CD4-positive, alpha-beta T cell treated with Interleukin-6 at 100 ng/mL for 8 hours (primary cell): ENCODE results near the gene CDK16.
A peak's percentile ranks its signal among the peaks of the same experiment; 100 is the strongest.

ENCODE experiments used
- DNase-seq: peaks from one replicate; pipeline ENCODE4 v3.0.0-alpha.2; 2020; ENCODE audit warnings: mixed read lengths, low spot score

The CDK16 gene

DNA sequence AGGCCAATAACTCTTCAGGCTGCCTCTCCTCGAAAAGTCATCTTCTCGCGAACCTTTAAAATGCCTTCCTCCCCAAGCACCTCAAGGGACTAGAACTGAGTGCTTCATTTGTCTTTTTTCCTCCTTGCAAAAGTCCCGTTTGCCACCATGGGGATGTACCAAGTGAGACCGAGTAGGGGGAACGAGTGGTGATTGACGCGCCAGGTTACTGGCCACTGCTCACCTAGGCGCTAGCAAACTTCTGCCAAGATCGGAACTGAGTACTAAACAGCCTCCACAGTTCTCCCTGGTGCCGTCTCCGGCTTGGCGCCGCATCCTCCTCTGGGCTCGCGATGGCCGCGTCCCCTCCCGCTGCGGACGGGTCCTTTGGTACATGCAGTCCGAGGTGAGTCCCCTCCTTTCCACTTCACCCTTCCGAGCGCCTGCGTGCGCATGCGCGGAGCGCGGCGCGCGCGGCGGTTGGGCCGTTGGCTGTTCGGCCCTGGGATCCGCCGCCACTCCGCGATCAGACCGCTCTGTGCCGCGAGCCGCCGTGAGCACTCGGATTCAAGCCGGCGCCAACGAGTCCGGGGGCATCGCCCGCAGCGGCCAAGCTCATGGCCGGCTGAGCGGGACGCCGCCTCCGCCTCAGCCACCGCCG, at the start of gene CDK16:
TSS of gene CDK16 (plus strand) at position 402 of the 640 bp plus-strand sequence. CDS start 4,877 bp downstream, outside the sequence.
- DNase-seq: peak; percentile 84

DNA sequence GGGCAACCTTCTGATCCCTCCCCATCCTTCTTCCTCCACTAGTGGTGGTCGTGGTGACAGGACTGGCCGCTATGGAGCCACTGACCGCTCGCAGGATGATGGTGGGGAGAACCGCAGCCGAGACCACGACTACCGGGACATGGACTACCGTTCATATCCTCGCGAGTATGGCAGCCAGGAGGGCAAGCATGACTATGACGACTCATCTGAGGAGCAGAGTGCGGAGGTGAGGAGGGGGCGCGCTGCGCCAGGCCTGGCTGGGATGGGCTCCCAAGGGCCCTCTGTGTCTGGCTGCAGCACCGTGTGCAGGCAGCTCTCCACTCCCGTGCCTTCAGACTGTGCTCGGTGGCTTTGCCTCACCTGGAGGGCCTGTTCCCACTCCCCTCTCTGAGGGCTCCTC, 49.2 kb upstream of the CDK16 start:
- no peak for DNase-seq

DNA sequence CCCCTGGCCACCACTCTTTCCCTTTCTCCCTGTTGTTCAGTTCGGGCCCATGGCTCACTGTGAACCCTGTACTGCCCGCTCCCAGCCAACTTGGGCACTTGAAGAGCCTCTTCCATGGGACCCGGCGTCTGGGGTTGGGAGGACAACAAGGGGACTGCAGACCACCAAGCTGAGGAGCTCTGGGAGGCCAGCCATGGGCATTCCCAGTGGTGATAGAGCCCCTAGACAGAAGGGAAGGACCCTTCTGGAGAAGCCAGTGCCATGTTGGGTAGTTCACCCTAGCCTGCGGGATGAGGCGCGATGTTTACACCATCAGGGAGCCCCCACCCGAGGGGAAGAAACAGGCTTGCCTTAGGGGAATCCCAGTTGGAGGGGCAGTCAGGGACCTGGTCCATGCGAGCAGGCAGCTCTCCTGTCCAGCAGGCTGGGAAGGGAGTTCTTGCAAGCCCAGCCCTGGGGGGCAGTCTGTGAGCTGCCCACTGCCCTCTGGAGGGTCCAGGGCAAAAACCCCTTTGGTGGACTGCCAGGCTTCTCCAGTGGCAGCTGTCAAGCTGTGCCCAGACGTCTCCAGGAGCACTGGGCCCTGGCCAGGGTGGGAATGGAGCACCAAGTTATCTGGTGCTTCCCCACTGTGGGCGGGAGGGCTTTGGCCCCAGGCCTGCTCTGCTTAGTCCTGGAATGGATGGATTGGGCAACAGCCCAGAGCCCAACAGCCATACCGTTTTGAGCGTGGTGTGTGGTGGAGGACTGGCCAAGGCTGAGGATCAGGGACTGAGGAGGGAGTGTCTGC, 48.6 kb upstream of the CDK16 start:
- no peak for DNase-seq

- no peak for DNase-seq
These were observed 47.4 kb upstream of the CDK16 start for GRCh38 chrX:47170861-47171692.

GRCh38 chrX:47171996-47172395, 46.5 kb upstream of the CDK16 start:
- DNase-seq: no peak

DNA sequence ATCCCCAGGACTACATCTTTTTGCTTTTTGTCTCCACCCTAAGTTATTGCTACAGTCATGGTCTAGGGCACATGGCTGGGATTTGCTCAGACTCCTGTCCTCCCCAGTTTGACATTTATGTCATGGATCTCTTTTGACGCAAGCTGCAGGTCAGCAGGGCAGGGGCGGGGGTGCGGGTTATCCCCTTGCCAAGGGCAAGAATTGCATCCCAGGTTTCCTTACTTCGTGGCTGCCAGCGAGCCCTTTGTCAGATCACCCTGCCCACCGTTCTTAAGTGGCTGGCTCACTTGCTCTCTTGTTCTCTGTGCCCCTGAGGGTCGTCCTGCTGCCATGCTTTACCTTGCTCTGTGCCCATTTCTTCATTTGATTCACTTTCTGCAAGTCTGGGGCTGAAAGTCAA, 45.9 kb upstream of the CDK16 start:
- no peak for DNase-seq

DNA sequence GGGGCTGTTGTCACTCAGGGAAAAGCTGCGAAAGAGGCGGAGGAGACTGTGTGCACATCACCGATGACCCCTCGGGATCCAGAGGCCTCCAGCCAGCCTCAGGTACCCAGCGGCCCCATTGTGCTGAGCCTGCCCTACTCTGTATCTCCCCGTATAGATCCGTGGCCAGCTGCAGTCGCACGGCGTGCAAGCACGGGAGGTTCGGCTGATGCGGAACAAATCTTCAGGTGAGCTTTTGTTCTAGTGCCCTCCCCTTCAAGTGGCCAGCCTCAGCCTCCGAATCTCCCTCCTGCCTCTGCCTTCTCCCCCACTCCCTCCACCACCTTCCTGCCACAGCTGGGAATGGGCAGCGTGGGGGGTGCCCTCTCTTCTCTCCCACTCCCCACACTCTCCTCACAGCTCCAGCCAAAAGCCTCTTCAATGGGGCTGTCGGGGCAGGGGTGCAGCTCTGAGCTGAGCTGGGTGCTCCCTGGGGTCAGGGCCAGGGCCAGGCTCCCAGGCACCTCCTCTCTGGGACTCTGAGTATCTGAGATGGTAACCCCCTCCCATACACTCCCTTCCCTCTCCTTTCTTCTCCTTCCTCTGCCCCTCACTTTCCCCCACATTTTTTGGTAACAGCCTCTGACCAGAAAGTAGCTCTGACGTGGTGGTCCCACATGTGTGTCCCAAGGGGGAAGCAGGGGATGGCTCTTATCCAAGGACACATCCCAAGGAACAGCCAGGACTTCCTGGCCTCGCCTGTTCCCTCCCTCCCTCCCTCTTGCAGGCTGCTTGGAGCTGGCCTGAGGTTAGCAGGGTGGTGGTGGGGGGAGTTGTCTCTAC, 45.3 kb upstream of the CDK16 start:
- DNase-seq: no peak

GRCh38 chrX:47174376-47174775, 44.1 kb upstream of the CDK16 start:
- DNase-seq: no peak

GRCh38 chrX:47174846-47175587, 43.5 kb upstream of the CDK16 start:
- no peak for DNase-seq

GRCh38 chrX:47175588-47175980, 42.9 kb upstream of the CDK16 start:
- DNase-seq: no peak

GRCh38 chrX:47176101-47176740, 42.3 kb upstream of the CDK16 start:
- no peak for DNase-seq

DNA sequence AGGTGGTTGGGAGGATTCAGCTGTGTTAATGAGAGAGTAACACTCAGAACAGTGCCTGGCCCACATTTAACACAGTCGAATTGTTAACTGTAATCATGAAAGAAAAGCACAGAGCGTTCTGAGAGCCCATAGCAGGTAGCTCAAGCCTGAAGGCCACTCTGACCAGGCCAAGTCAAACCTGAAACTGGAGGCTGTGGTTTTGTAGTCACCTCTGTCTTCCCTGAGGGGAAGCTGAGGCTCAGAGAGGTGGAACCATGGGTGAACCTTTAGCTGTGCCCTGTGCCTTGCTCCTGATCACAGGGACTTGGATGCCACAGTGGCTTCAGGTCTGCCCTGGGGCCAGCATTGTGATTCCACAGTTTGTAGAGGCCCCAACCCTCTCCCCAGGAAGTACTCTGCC, 41.4 kb upstream of the CDK16 start:
- no peak for DNase-seq

- no peak for DNase-seq
These were observed 40.1 kb upstream of the CDK16 start for GRCh38 chrX:47178337-47178736.

GRCh38 chrX:47179221-47179927, 39.1 kb upstream of the CDK16 start:
- DNase-seq: no peak

DNA sequence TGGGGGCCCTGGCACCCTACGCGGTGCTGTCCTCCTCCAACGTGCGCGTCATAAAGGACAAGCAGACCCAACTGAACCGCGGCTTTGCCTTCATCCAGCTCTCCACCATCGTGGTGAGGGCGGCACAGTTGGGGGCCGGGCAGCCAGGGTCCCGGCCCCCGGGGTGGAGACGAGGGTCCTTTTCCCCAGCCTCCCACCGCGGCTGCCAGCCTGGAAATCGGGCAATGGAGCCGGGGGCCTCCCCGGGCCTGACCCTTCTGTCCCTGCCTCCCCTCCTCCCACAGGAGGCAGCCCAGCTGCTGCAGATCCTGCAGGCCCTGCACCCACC, 38.6 kb upstream of the CDK16 start:
- no peak for DNase-seq

GRCh38 chrX:47180346-47180745, 38.1 kb upstream of the CDK16 start:
- no peak for DNase-seq

- no peak for DNase-seq
These were observed 37.2 kb upstream of the CDK16 start for GRCh38 chrX:47181301-47181700.

- no peak for DNase-seq
These were observed 36.3 kb upstream of the CDK16 start for GRCh38 chrX:47182106-47182700.

DNA sequence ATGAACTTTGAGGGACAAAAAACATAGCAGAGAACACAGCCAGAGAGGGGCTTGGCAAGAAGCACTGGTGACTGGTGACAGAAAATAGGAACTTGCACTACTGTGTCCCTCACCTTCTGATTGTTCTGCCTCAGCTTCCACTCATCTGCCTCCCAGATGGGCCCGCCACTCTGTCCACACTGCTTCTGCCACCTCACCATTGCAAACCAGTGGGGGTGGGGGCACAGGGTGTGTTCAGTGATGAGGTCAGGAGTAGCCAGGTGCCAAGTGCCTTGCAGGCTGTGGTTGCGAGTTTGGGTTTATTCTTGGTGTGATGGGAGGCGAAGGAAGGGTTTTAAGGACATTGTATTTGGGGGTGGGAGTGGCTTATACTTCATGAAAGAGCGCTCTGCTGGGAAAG, 34.0 kb upstream of the CDK16 start:
- no peak for DNase-seq

DNA sequence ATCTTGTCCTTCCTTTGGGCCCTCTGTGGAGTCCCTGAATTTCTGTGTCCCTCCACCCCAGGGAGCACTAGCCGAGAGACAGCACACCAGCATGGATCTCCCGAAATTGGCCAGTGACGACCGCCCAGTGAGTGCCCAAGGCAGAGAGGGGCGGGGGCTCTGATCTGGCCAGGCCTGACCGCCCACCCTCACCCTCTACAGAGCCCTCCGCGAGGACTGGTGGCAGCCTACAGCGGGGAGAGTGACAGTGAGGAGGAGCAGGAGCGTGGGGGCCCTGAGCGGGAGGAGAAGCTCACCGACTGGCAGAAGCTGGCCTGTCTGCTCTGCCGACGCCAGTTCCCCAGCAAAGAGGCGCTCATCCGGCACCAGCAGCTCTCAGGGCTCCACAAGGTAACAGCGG, 33.2 kb upstream of the CDK16 start:
- no peak for DNase-seq
